HCT116 (cell line): Measurements from ENCODE around the gene TACC2. TPM values are rescaled to one million over a fixed set of nuclear protein-coding genes. Genes with fewer than 3 reads are reported as not detected.

Source experiments
- ATAC-seq: fragments of 200-7000 bp; cut with Tn5 transposase; 2 replicates; pipeline ENCODE4 v1.9.1; 2020; ENCODE audit warnings: mild to moderate bottlenecking, moderate library complexity
- BruUV-seq: library from RNA; stranded (reverse); fragments of 400-500 nt; replicated peaks from 2 replicates; lab custom pipeline; 2021; lab: Mats Ljungman, UMichigan
- CTCF ChIA-PET: fragments of 300-600 bp; sonication (Branson Sonifier 250); formaldehyde crosslinking; loops from one replicate; lab custom pipeline; 2021; ENCODE audit warnings: antibody characterized with exemption; lab: Charles Lee
- POLR2A ChIA-PET: fragments of 300-600, 350-600 bp; sonication (Branson Sonifier 250); formaldehyde crosslinking; loops from one replicate; lab custom pipeline; 2021; ENCODE audit warnings: antibody characterized with exemption; lab: Charles Lee
- RAD21 ChIA-PET, 2 experiments: fragments of 300-600 bp; sonication (Branson Sonifier 250); formaldehyde crosslinking; loops; one replicate each; lab custom pipeline; 2023; ENCODE audit warnings: low total read pairs in 2 of 2; ENCODE audit not compliant: uncharacterized antibody in 2 of 2, unreplicated experiment in 2 of 2, low non-redundant PET in 1 of 2; lab: Charles Lee
- DNase-seq: peaks from one replicate; pipeline ENCODE4 v3.0.0-alpha.2; 2010; ENCODE audit warnings: low read depth, low spot score
- H2AFZ ChIP-seq: fragments of 200-600 bp; shearing (Covaris generic), sonication (generic); 2 replicates; pipeline ENCODE4 v1.6.1; 2017; ENCODE audit warnings: low read depth, mixed run types, mixed read lengths, antibody characterized with exemption, low read length; ENCODE audit not compliant: poor library complexity, severe bottlenecking
- H3K27ac ChIP-seq: 2 replicates; pipeline ENCODE4 v1.5.1; 2012; ENCODE audit warnings: low read depth, low read length
- H3K27me3 ChIP-seq: fragments of 200-600 bp; sonication (generic); 2 replicates; pipeline ENCODE4 v1.6.1; 2016; ENCODE audit warnings: mixed run types, low read length, mixed read lengths; ENCODE audit not compliant: insufficient read depth
- H3K36me3 ChIP-seq, 2 experiments: fragments of 200-500 bp in 1 of 2; fragments of 200-600 bp in 1 of 2; sonication (Bioruptor generic) in 1 of 2; sonication (generic) in 1 of 2; 2 replicates each; pipeline versions ENCODE4 v1.5.1 to v1.6.1; 2014 to 2016; ENCODE audit warnings: low read length in 2 of 2, inconsistent platforms in 1 of 2, mixed read lengths in 1 of 2, mixed run types in 1 of 2; ENCODE audit not compliant: insufficient read depth in 2 of 2, control insufficient read depth in 1 of 2
- H3K4me1 ChIP-seq, 2 experiments: fragments of 200-600 bp in 1 of 2; sonication (generic) in 1 of 2; 2 replicates each; pipeline versions ENCODE4 v1.5.1 to v1.6.1; 2012 to 2017; ENCODE audit warnings: low read length in 2 of 2, inconsistent platforms in 1 of 2, mild to moderate bottlenecking in 1 of 2, mixed read lengths in 1 of 2, mixed run types in 1 of 2, moderate library complexity in 1 of 2; ENCODE audit not compliant: insufficient read depth in 2 of 2, control insufficient read depth in 1 of 2
- H3K4me2 ChIP-seq: fragments of 200-600 bp; sonication (generic); 2 replicates; pipeline ENCODE4 v1.6.1; 2017; ENCODE audit warnings: mixed run types, low read length, mixed read lengths
- H3K4me3 ChIP-seq, 2 experiments: fragments of 200-600 bp in 1 of 2; sonication (generic) in 1 of 2; replicated peaks in 1 of 2; 2 replicates each; pipeline ENCODE4 v1.5.1; 2011 to 2016; ENCODE audit warnings: low read length in 2 of 2, control low read depth in 1 of 2, low read depth in 1 of 2, mild to moderate bottlenecking in 1 of 2, mixed read lengths in 1 of 2, mixed run types in 1 of 2
- H3K79me2 ChIP-seq: fragments of 200-600 bp; sonication (generic); 2 replicates; pipeline ENCODE4 v1.6.1; 2017; ENCODE audit warnings: mild to moderate bottlenecking, mixed run types, low read length, moderate library complexity, mixed read lengths; ENCODE audit not compliant: insufficient read depth
- H3K9ac ChIP-seq: fragments of 200-600 bp; sonication (generic); 2 replicates; pipeline ENCODE4 v1.6.1; 2016; ENCODE audit warnings: low read length, mixed read lengths
- H3K9me2 ChIP-seq: fragments of 200-600 bp; sonication (generic), shearing (Covaris generic); 2 replicates; pipeline ENCODE4 v1.6.1; 2017; ENCODE audit warnings: mixed run types, mild to moderate bottlenecking, moderate library complexity; ENCODE audit not compliant: insufficient read depth
- H3K9me3 ChIP-seq, 2 experiments: fragments of 200-500 bp in 1 of 2; fragments of 200-600 bp in 1 of 2; sonication (Bioruptor generic) in 1 of 2; sonication (generic) in 1 of 2; 2 replicates each; pipeline ENCODE4 v1.6.1; 2014 to 2017; ENCODE audit warnings: low read length in 2 of 2, mixed read lengths in 2 of 2, inconsistent platforms in 1 of 2, low read depth in 1 of 2, mild to moderate bottlenecking in 1 of 2, mixed run types in 1 of 2, moderate library complexity in 1 of 2; ENCODE audit not compliant: control insufficient read depth in 1 of 2, insufficient read depth in 1 of 2
- H4K20me1 ChIP-seq: fragments of 200-600 bp; sonication (generic), shearing (Covaris generic); 2 replicates; pipeline ENCODE4 v1.6.1; 2017; ENCODE audit warnings: mixed run types, mild to moderate bottlenecking, moderate library complexity; ENCODE audit not compliant: insufficient read depth
- CBX3 ChIP-seq: IDR thresholded peaks from 2 replicates; pipeline ENCODE4 v1.6.1; 2012; ENCODE audit warnings: low read depth
- CTCF ChIP-seq, 3 experiments: fragments of 200-600 bp in 1 of 3; sonication (generic) in 1 of 3; IDR thresholded peaks in 2 of 3; conservative IDR thresholded peaks in 1 of 3; 2 replicates each; pipeline ENCODE4 v1.5.1; 2012 to 2017; ENCODE audit warnings: low read depth in 2 of 3, low read length in 2 of 3, antibody characterized with exemption in 1 of 3, borderline replicate concordance in 1 of 3, control low read depth in 1 of 3, mild to moderate bottlenecking in 1 of 3, mixed read lengths in 1 of 3, mixed run types in 1 of 3, moderate library complexity in 1 of 3; ENCODE audit not compliant: insufficient read depth in 1 of 3
- SIN3A ChIP-seq: IDR thresholded peaks from 2 replicates; pipeline ENCODE4 v1.6.1; 2012; ENCODE audit warnings: low read depth
- SRF ChIP-seq: IDR thresholded peaks from 2 replicates; pipeline ENCODE4 v1.6.1; 2012; ENCODE audit warnings: low read depth
- TCF7L2 ChIP-seq: IDR thresholded peaks from 2 replicates; pipeline ENCODE4 v1.7.0; 2011; ENCODE audit warnings: borderline replicate concordance, inconsistent platforms; ENCODE audit not compliant: insufficient read depth, insufficient read length; ENCODE audit errors: extremely low read depth
- intact Hi-C: fragments of 100-400 bp; cut with micrococcal nuclease; formaldehyde crosslinking; loops from 2 replicates; pipeline ENCODE4 v1.10.0; 2022
- total RNA-seq: library from RNA; stranded (reverse); gene quantifications from one replicate; pipeline ENCODE4 v1.2.1, GENCODE V29; 2021; ENCODE audit not compliant: unreplicated experiment

TACC2 gene
- total RNA-seq, 1 experiment from 2014 or later: 38.6 TPM

- Histone ChIP-seq H3K4me1 (no peaks in the 10 kb centered on the region), H3K27me3 (no peaks in the 10 kb centered on the region), H2AFZ (no peak overlapping the region), H3K36me3 (no peaks in the 10 kb centered on the region), H3K4me2 (no peak overlapping the region), H3K9me3 (no peaks in the 10 kb centered on the region), H3K79me2 (no peaks in the 10 kb centered on the region), H3K4me3 (no peak overlapping the region), H4K20me1 (no peaks in the 10 kb centered on the region), H3K9ac (no peak overlapping the region), H3K9me2 (no peaks in the 10 kb centered on the region), H3K27ac (no peak overlapping the region)
- intact Hi-C loops: no loop called here
- TF ChIP-seq SRF (no peak), SIN3A (no peak), CTCF (IDR thresholded peaks at IDR 0.05 in 2 of 3, conservative IDR thresholded peaks at IDR 0.05 in 1 of 3; ENCODE audit: borderline replicate concordance in 1 of 3, insufficient read depth in 1 of 3, low read depth in 2 of 3, low read length in 2 of 3) (no peak)
- ChIA-PET CTCF (interaction anchor here (2.1 kb wide), 1 partner anchor 16 kb away, joined by 5 read pairs; no protein-coding TSS in a partner anchor), RAD21 (no interaction called here), POLR2A (no interaction called here)
- ATAC-seq (no peak), DNase-seq (no peak)
- no TSS peak for BruUV-seq
These were observed 262.7 kb downstream of the TACC2 start for GRCh38 chr10:122251459-122252255.

DNA sequence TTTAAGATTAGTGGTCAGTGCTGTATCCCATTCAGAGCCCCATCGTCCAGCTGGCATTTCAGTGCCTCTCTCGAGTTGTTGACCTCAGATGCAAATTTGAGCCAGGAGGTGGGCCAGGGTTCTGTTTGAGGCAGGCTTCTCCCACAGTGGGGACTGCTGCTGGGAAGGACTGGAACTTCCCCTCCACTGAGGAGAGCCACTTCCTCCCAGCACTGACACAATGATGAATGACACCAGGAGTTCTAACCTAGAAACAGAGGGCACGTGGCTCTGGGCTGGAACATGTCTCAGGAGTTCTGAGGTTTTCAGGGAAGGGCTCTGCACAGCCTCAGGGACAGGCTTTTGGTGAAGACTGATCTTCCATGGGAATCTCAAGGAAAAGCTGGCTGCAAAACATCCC, 263.8 kb downstream of the TACC2 start:
- ChIA-PET POLR2A (no interaction called here), CTCF (interaction anchor here (2.1 kb wide), 1 partner anchor 15 kb away, joined by 5 read pairs; no protein-coding TSS in a partner anchor), RAD21 (no interaction called here)
- intact Hi-C loops: no loop called here
- no peaks in the 10 kb centered on the region for H3K36me3 ChIP-seq
- no TSS peak for BruUV-seq
- no peaks in the 10 kb centered on the region for H3K4me1 ChIP-seq
- DNase-seq: no peak
- H3K9me2 ChIP-seq: no peaks in the 10 kb centered on the region
- H3K4me2 ChIP-seq: no peak overlapping the region
- no peak overlapping the region for H3K9ac ChIP-seq
- H3K4me3 ChIP-seq: no peak overlapping the region
- no peaks in the 10 kb centered on the region for H3K27me3 ChIP-seq
- H4K20me1 ChIP-seq: no peaks in the 10 kb centered on the region
- ATAC-seq: no peak
- no peaks in the 10 kb centered on the region for H3K79me2 ChIP-seq
- no peak overlapping the region for H3K27ac ChIP-seq
- TF ChIP-seq CBX3 (no peak), TCF7L2 (no peak), SIN3A (no peak)
- no peak overlapping the region for H2AFZ ChIP-seq
- H3K9me3 ChIP-seq: no peaks in the 10 kb centered on the region
